Measurements from ENCODE around the gene PRR30. TPM values are rescaled to one million over a fixed set of nuclear protein-coding genes. Genes with fewer than 3 reads are reported as not detected.

Gene PRR30
- total RNA-seq, 1 experiment from 2014 or later, result not detected

GRCh38 chr2:27126252-27126710, 12.9 kb downstream of the PRR30 start:
- BruUV-seq (replicated peaks), result TSS peak; percentile 14
- H3K4me3 ChIP-seq (ENCODE audit: low read depth, low read length), result no peak overlapping the region
- TF ChIP-seq CTCF (IDR thresholded peaks at IDR 0.05; ENCODE audit: insufficient read depth in 1 of 2, low read depth in 1 of 2, low read length in 1 of 2, severe bottlenecking in 1 of 2, unreplicated experiment in 1 of 2), result no peak
- Mint-ChIP-seq H3K4me3 (ENCODE audit: unreplicated experiment) (no peak overlapping the region), H3K4me1 (ENCODE audit: low read depth, unreplicated experiment) (peaks cover 9% of the 10 kb centered on the region), H3K27me3 (ENCODE audit: insufficient read depth, unreplicated experiment) (peaks cover 8% of the 10 kb centered on the region), H3K9me3 (ENCODE audit: unreplicated experiment) (no peaks in the 10 kb centered on the region), H3K36me3 (ENCODE audit: insufficient read depth, unreplicated experiment) (no peaks in the 10 kb centered on the region), H3K27ac (ENCODE audit: unreplicated experiment) (no peak overlapping the region)
- H3K9me3 ChIP-seq, result no peaks in the 10 kb centered on the region
- intact Hi-C loops (cut with micrococcal nuclease; ENCODE audit: unreplicated experiment), result no loop called here
- CTCF ChIA-PET, result interaction anchor here (0.6 kb wide), 1 partner anchor 53 kb away, joined by 5 read pairs; no protein-coding TSS in a partner anchor
- peaks cover 13% of the 10 kb centered on the region for H3K4me1 ChIP-seq
- POLR2A ChIA-PET, result no interaction called here
- H3K36me3 ChIP-seq (ENCODE audit: control insufficient read depth, insufficient read depth, low read length), result no peaks in the 10 kb centered on the region
- DNase-seq, result peak in 1 of 2 experiments; percentile 28
- no peaks in the 10 kb centered on the region for H3K27me3 ChIP-seq (replicated peaks; ENCODE audit: control insufficient read depth, insufficient read depth, low read length)

- Histone ChIP-seq H3K27me3 (replicated peaks; ENCODE audit: control insufficient read depth, insufficient read depth, low read length) (no peaks in the 10 kb centered on the region), H3K4me3 (ENCODE audit: low read depth, low read length) (no peak overlapping the region), H3K4me1 (peaks cover 13% of the 10 kb centered on the region), H3K9me3 (no peaks in the 10 kb centered on the region), H3K36me3 (ENCODE audit: control insufficient read depth, insufficient read depth, low read length) (no peaks in the 10 kb centered on the region)
- H3K4me3 Mint-ChIP-seq (ENCODE audit: unreplicated experiment), result no peak overlapping the region
- H3K9me3 Mint-ChIP-seq (ENCODE audit: unreplicated experiment), result no peaks in the 10 kb centered on the region
- intact Hi-C loops (cut with micrococcal nuclease; ENCODE audit: unreplicated experiment), result no loop called here
- BruUV-seq (replicated peaks), result no TSS peak
- ChIA-PET POLR2A (interaction anchor here (0.6 kb wide), 2 partner anchors 273 to 1296 kb away, joined by 3 to 4 read pairs; no protein-coding TSS in a partner anchor), CTCF (interaction anchor here (0.6 kb wide), 1 partner anchor 279 kb away, joined by 3 read pairs; no protein-coding TSS in a partner anchor)
- H3K36me3 Mint-ChIP-seq (ENCODE audit: insufficient read depth, unreplicated experiment), result peaks cover 2% of the 10 kb centered on the region
- DNase-seq, result no peak
- TF ChIP-seq CTCF (IDR thresholded peaks at IDR 0.05; ENCODE audit: insufficient read depth in 1 of 2, low read depth in 1 of 2, low read length in 1 of 2, severe bottlenecking in 1 of 2, unreplicated experiment in 1 of 2), result no peak
- peaks cover 9% of the 10 kb centered on the region for H3K4me1 Mint-ChIP-seq (ENCODE audit: low read depth, unreplicated experiment)
- H3K27me3 Mint-ChIP-seq (ENCODE audit: insufficient read depth, unreplicated experiment), result peaks cover 9% of the 10 kb centered on the region
- H3K27ac Mint-ChIP-seq (ENCODE audit: unreplicated experiment), result no peak overlapping the region
Observed at GRCh38 chr2:27125104-27125503, 14.1 kb downstream of the PRR30 start.

- Mint-ChIP-seq H3K27ac (ENCODE audit: unreplicated experiment) (no peak within 1 kb of the TSS), H3K4me3 (ENCODE audit: unreplicated experiment) (peak within 1 kb of the TSS; percentile 81), H3K4me1 (ENCODE audit: low read depth, unreplicated experiment) (peaks cover 9% of the 10 kb centered on the region), H3K36me3 (ENCODE audit: insufficient read depth, unreplicated experiment) (peaks cover 6% of the 10 kb centered on the region), H3K9me3 (ENCODE audit: unreplicated experiment) (no peaks in the 10 kb centered on the region), H3K27me3 (ENCODE audit: insufficient read depth, unreplicated experiment) (peaks cover 13% of the 10 kb centered on the region)
- ChIA-PET POLR2A (interaction anchor here (0.5 to 1.2 kb wide), 3 partner anchors 11 to 94 kb away, joined by 3 to 8 read pairs (median 5); partner anchors contain the start of genes ATRAID, CAD, PREB and SLC5A6), CTCF (interaction anchor here (0.6 to 2.0 kb wide), 7 partner anchors 35 to 156 kb away, joined by 3 to 5 read pairs (median 3); partner anchors contain the start of gene KHK)
- no TSS peak for BruUV-seq (replicated peaks)
- intact Hi-C loops (cut with micrococcal nuclease; ENCODE audit: unreplicated experiment), result no loop called here
- DNase-seq, result peak; percentile 57 to 73
- Histone ChIP-seq H3K9me3 (no peaks in the 10 kb centered on the region), H3K4me3 (ENCODE audit: low read depth, low read length) (peak within 1 kb of the TSS; percentile 64), H3K4me1 (peaks cover 16% of the 10 kb centered on the region), H3K36me3 (ENCODE audit: control insufficient read depth, insufficient read depth, low read length) (no peaks in the 10 kb centered on the region), H3K27me3 (replicated peaks; ENCODE audit: control insufficient read depth, insufficient read depth, low read length) (no peaks in the 10 kb centered on the region)
- TF ChIP-seq CTCF (IDR thresholded peaks at IDR 0.05; ENCODE audit: insufficient read depth in 1 of 2, low read depth in 1 of 2, low read length in 1 of 2, severe bottlenecking in 1 of 2, unreplicated experiment in 1 of 2), result no peak
Observed at GRCh38 chr2:27123302-27124150, 15.7 kb downstream of the PRR30 start, which contains the start of gene ABHD1. Gene ABHD1, plus strand, starts transcription at chr2:27123815. Its CDS starts 134 bp downstream, at chr2:27123949.
